H1 (cell line): ENCODE data around the gene ANAPC1. TPM values are rescaled to one million over a fixed set of nuclear protein-coding genes. Genes with fewer than 3 reads are reported as not detected.

Experiments used
- ASH2L ChIP-seq: fragments of 200-600, 300-600 bp; sonication (generic); IDR thresholded peaks from one replicate; pipeline ENCODE4 v1.7.1; 2017; ENCODE audit warnings: low read length
- BACH1 ChIP-seq: IDR thresholded peaks from 2 replicates; pipeline ENCODE4 v1.6.1; 2012; ENCODE audit warnings: low read length, improper control_type of control experiment
- CEBPB ChIP-seq: IDR thresholded peaks from 2 replicates; pipeline ENCODE4 v1.6.1; 2012; ENCODE audit warnings: low read depth, low read length
- CTBP2 ChIP-seq: IDR thresholded peaks from 2 replicates; pipeline ENCODE4 v1.7.0; 2011; ENCODE audit warnings: borderline replicate concordance, mild to moderate bottlenecking, moderate library complexity, mixed read lengths, low read length; ENCODE audit not compliant: insufficient read depth, insufficient read length
- EGR1 ChIP-seq: IDR thresholded peaks from 2 replicates; pipeline ENCODE4 v1.6.1; 2011; ENCODE audit warnings: low read depth, low read length, borderline replicate concordance
- EZH2 ChIP-seq: fragments of 200-600 bp; sonication (generic); IDR thresholded peaks from 2 replicates; pipeline ENCODE4 v1.7.1; 2012; ENCODE audit warnings: low read depth, mild to moderate bottlenecking, moderate library complexity, low read length, inconsistent platforms; ENCODE audit not compliant: severe bottlenecking
- GTF2F1 ChIP-seq: IDR thresholded peaks from 2 replicates; pipeline ENCODE4 v1.6.1; 2012; ENCODE audit warnings: low read depth, low read length, improper control_type of control experiment, borderline replicate concordance
- HDAC6 ChIP-seq: IDR thresholded peaks from one replicate; pipeline ENCODE4 v1.7.1; 2012; ENCODE audit warnings: low read depth, mild to moderate bottlenecking, inconsistent platforms, low read length, moderate library complexity
- KDM1A ChIP-seq: fragments of 200-600, 300-600 bp; sonication (generic); IDR thresholded peaks from 2 replicates; pipeline ENCODE4 v1.7.1; 2016; ENCODE audit warnings: mild to moderate bottlenecking, low read length, borderline replicate concordance
- KDM4A ChIP-seq: IDR thresholded peaks from one replicate; pipeline ENCODE4 v1.7.1; 2012; ENCODE audit warnings: low read depth, mild to moderate bottlenecking, moderate library complexity, low read length, inconsistent platforms; ENCODE audit not compliant: severe bottlenecking
- MAFK ChIP-seq: IDR thresholded peaks from 2 replicates; pipeline ENCODE4 v1.6.1; 2012; ENCODE audit warnings: low read depth, mild to moderate bottlenecking, improper control_type of control experiment, low read length
- POLR2AphosphoS5 ChIP-seq: IDR thresholded peaks from 2 replicates; pipeline ENCODE4 v1.6.1; 2011; ENCODE audit warnings: low read depth, low read length
- RAD21 ChIP-seq, 2 experiments: IDR thresholded peaks in 1 of 2; conservative IDR thresholded peaks in 1 of 2; 2 replicates each; pipeline ENCODE4 v1.6.1; 2011; ENCODE audit warnings: low read depth in 2 of 2, low read length in 2 of 2, improper control_type of control experiment in 1 of 2, inconsistent platforms in 1 of 2, mild to moderate bottlenecking in 1 of 2, moderate library complexity in 1 of 2
- RBBP5 ChIP-seq: IDR thresholded peaks from 2 replicates; pipeline ENCODE4 v1.7.1; 2012; ENCODE audit warnings: low read depth, mild to moderate bottlenecking, inconsistent platforms, low read length, moderate library complexity, borderline replicate concordance
- SIN3A ChIP-seq, 2 experiments: IDR thresholded peaks in 1 of 2; conservative IDR thresholded peaks in 1 of 2; 2 replicates each; pipeline ENCODE4 v1.6.1; 2011 to 2012; ENCODE audit warnings: low read length in 2 of 2, improper control_type of control experiment in 1 of 2, low read depth in 1 of 2, mild to moderate bottlenecking in 1 of 2
- SP1 ChIP-seq: IDR thresholded peaks from 2 replicates; pipeline ENCODE4 v1.6.1; 2011; ENCODE audit warnings: low read depth, low read length
- SP4 ChIP-seq: IDR thresholded peaks from 2 replicates; pipeline ENCODE4 v1.6.1; 2012; ENCODE audit warnings: low read length, inconsistent platforms
- TAF7 ChIP-seq: optimal IDR thresholded peaks from 2 replicates; pipeline ENCODE3; 2011; ENCODE audit warnings: low read depth, mild to moderate bottlenecking, inconsistent platforms, low read length, moderate library complexity, borderline replicate concordance
- TBP ChIP-seq: IDR thresholded peaks from 2 replicates; pipeline ENCODE4 v1.6.1; 2011; ENCODE audit warnings: low read depth, low read length, improper control_type of control experiment
- ZNF274 ChIP-seq: IDR thresholded peaks from 2 replicates; pipeline ENCODE4 v1.7.0; 2012; ENCODE audit warnings: low read length, borderline replicate concordance; ENCODE audit errors: extremely low read depth
- polyA plus RNA-seq, 7 experiments: library from polyadenylated mRNA; depleted of rRNA in 3 of 7; stranded (reverse) in 5 of 7; unstranded in 2 of 7; fragments of >200 nt in 5 of 7; fragments of 200-250 nt in 2 of 7; gene quantifications; 1 replicate in 5 of 7; 2 replicates in 1 of 7; 4 replicates in 1 of 7; pipeline versions ENCODE4 v1.2.1 to v1.2.3, GENCODE V29; 2011 to 2013; ENCODE audit warnings: missing spikeins in 2 of 7, mixed read lengths in 2 of 7
- total RNA-seq: library from RNA; stranded (reverse); fragmentation: NEBNext Ultra II Directional; extraction: Animal tissue kit (Norgen Biotek cat#: 25700); gene quantifications from 2 replicates; pipeline ENCODE4 v1.2.1, GENCODE V29; 2021
- TF ChIP-seq, protein P1 (sequence below): IDR thresholded peaks from 2 replicates; pipeline ENCODE4 v1.6.1; 2012; ENCODE audit warnings: inconsistent platforms
- TF ChIP-seq, protein P2 (sequence below): IDR thresholded peaks from 2 replicates; pipeline ENCODE4 v1.6.1; 2012; ENCODE audit warnings: low read length, inconsistent platforms

ANAPC1 gene
- total and polyA plus RNA-seq, 2 of the 8 experiments (the other 6 are each of a cell fraction or from before 2014, with no cell fraction given): 46.6 to 107 TPM

DNA sequence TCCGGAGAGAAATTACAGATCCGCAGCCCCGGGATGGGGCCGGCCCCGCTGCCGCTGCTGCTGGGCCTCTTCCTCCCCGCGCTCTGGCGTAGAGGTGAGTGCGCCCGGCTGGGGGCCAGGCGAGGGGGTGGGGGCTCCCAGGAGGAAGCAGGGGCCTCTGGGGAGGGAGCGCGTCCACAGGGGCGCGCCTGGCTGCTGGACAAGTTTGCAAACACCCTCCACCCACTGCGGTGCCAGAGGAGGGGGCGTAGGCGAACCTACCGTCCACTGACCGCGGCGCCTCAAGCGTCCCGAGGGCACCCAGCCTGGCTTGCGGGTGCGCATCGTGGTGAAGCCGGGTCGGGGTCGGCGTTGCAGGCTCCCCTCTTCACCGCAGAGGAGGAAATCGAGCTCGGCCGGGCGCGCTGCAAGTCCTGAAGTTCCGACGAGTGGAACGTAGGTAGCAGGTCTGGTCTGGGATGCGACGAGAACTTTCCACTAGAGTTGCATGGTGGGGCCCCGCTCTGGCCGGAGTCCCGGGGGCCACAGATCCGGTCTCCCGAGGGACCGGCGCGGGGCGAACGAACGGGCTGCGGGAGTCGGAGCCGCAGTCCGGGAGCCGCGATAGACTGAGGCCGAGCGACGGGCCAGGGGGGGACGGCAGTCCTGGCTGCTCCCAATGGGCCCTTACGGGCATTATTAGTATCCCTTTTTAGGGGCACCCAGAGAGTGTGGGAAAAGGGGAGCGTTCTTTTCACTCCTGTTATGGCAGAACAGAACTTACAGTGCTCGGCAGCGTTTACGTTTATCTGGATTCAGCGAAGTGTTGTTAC, 14.9 kb upstream of the ANAPC1 start (continued):
- TF ChIP-seq TBP: no peak
- no peak for TF ChIP-seq CTBP2
- TF ChIP-seq POLR2AphosphoS5: no peak
- no peak for TF ChIP-seq BACH1
- peak; percentile 42 for TF ChIP-seq EZH2
- TF ChIP-seq RBBP5: peak; percentile 80; the same call in 1 of the 2 replicates
- peak; percentile 93 for TF ChIP-seq KDM4A
- no peak for TF ChIP-seq RAD21 (IDR thresholded peaks at IDR 0.05 in 1 of 2, conservative IDR thresholded peaks at IDR 0.05 in 1 of 2; ENCODE audit: low read depth in 2 of 2, low read length in 2 of 2)
- no peak for TF ChIP-seq SP4
- TF ChIP-seq, protein P1, sequence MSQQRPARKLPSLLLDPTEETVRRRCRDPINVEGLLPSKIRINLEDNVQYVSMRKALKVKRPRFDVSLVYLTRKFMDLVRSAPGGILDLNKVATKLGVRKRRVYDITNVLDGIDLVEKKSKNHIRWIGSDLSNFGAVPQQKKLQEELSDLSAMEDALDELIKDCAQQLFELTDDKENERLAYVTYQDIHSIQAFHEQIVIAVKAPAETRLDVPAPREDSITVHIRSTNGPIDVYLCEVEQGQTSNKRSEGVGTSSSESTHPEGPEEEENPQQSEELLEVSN: peak; percentile 28; the same call in 1 of the 2 replicates
- TF ChIP-seq, protein P2, sequence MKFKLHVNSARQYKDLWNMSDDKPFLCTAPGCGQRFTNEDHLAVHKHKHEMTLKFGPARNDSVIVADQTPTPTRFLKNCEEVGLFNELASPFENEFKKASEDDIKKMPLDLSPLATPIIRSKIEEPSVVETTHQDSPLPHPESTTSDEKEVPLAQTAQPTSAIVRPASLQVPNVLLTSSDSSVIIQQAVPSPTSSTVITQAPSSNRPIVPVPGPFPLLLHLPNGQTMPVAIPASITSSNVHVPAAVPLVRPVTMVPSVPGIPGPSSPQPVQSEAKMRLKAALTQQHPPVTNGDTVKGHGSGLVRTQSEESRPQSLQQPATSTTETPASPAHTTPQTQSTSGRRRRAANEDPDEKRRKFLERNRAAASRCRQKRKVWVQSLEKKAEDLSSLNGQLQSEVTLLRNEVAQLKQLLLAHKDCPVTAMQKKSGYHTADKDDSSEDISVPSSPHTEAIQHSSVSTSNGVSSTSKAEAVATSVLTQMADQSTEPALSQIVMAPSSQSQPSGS: no peak
- no peak for TF ChIP-seq CEBPB
- TF ChIP-seq SP1: no peak
- peak; percentile 88 for TF ChIP-seq ASH2L
- no peak; a peak in 1 of 4 replicates for TF ChIP-seq SIN3A (conservative IDR thresholded peaks at IDR 0.05 in 1 of 2, IDR thresholded peaks at IDR 0.05 in 1 of 2; ENCODE audit: low read depth in 1 of 2, low read length in 2 of 2)
- TF ChIP-seq KDM1A: no peak
- no peak for TF ChIP-seq HDAC6
- no peak for TF ChIP-seq GTF2F1
- no peak for TF ChIP-seq MAFK
- no peak for TF ChIP-seq EGR1
- TF ChIP-seq ZNF274: no peak
- no peak for TF ChIP-seq TAF7
